Stimulated activated CD4-positive, alpha-beta T cell treated with anti-CD3 and anti-CD28 coated beads, Interleukin-12 subunit alpha, Interleukin-12 subunit beta, amount 100 ng/mL, for 48 hours (primary cell): ENCODE data around the gene USP22.

Experiments
- DNase-seq, 3 donors: peaks; one replicate each; pipeline ENCODE4 v3.0.0-alpha.2; 2020; ENCODE audit warnings: low read depth in 2 of 3, low spot score in 1 of 3

USP22 gene

DNA sequence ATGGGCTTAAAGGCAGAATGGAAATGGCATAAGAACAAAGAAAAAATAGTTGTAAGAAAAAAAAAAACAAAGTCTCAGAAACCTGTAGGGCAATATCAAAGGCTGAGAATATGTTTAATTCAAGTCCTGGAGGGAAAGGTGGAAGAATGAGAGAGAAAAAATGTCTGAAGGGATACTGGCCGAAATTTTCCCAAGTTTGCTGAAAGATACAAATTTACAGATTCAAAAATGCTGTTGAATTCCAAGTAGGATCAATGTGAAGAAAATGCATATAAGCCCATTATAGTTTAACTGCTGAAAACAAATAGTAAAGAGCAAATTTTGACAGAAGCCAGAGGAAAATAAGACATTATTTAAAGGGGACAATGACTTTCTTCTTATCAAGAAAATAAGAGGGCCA, 6.6 kb upstream of the USP22 start:
- no peak for DNase-seq

DNA sequence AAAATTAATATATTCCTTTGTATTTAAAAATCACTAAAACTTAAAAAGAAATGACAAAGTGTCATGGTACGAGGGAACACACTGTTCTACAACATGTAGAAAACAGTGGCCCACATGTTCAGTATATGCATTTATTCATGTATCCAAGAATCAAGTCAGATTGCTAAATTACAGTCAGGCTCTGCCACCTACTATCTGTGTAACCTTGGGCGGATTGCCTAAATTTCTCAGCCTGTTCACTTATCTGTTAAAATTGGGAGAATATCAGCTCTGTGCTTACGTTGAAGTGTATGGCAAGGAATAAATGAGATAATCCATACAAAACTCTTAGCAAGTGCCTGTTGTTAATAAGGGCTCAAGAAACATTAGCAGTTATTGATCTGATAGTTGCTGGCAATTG, 3.4 kb upstream of the USP22 start:
- no peak for DNase-seq

DNA sequence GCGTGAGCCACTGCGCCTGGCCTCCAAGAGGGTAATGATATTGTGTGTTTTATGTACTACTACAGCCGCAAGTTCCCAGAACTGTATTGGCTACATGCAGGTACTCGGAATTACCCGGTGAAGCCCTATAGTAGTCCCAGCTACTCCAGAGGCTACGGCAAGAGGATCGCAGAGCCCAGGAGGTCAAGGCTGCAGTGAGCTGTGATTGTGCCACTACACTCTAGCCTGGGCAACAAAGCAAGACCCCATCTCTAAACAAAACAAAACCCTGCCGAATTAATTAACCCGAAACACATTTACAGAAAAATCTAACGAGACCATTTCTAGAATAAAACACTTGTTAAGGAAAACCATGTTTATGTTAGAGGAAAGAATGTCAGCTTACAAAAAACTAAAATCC, 2.2 kb upstream of the USP22 start:
- DNase-seq: no peak

DNA sequence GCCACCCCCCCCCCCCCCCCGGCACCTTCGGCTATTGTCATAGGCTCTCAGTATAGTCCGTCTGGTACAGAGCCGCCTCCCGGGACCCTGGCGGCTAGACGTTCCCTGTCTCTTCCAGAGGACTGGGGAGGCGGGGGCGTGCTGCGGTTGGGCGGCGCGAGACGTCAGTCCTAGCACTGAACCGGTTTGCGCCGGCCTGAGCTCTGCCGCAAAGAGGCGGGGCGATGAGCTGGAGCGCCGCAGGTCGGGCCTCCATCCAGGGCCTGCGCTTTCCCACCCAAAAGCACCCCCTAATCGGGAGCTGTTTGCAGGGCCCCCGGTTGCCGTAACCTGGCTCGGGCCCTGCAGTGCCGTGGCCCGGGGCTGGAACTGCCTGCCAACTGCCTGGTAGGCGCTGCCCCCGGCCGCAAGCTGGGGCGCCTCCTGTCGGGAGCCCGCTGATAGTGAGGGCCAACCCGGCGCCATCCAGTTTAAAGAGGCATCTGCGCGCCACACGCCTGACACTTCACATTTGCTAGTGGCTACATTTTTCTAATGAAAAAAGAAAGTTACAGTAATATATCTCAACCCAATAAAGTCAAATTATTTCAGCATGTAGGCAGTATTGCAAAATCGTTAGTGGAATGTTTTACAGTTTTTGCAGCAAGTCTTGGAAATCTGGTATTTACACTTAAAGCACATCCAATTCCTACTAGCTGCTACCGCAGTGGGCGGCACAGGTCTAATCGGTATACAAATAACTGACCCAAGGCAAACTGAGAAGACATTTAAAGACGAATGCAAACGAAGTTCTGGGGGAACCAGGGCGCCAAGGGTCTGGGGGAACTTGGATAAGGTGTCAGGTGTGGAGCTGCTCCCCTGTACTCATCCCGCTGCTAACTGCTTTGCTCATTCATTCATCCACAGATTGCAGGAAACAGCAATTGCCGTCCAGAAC, 753 bp upstream of the USP22 start:
- DNase-seq: peak; percentile 90 to 97 (median 95)

DNA sequence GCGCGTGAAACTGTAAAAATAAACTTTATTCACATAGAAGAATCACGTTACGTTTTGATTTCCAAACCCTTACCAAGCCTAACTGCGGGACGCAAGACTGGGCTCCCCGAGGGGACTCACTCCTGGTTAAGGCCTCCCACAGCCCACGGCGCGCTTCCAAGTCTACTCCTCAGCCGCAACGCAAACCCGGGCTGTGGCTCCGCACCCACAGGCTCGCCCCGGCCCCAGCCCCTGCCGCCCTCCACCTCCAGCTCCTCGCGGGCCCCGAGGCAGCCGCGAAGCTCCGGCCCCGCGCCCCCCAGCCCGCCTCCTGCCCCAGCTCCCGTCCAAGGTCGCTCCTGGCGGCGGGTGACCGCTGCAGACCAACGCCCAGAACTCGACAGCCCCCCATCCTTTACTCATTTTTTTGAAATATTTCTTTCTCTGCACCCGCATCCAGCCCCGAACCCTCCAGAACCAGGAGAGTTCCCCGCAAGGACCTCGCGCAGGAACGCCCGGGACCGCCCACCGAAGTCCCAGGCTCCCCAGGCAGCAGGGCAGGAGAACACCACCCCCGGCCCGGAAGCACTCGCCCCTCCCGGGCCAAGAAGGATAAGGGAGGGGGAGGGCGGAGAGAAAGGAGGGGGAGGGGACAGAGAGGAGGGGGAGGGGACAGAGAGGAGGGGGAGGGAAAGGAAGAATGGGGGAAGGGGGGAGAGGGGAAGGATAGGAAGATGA, 912 bp downstream of the USP22 start:
- DNase-seq: peak; percentile 50 to 75 (median 58)

DNA sequence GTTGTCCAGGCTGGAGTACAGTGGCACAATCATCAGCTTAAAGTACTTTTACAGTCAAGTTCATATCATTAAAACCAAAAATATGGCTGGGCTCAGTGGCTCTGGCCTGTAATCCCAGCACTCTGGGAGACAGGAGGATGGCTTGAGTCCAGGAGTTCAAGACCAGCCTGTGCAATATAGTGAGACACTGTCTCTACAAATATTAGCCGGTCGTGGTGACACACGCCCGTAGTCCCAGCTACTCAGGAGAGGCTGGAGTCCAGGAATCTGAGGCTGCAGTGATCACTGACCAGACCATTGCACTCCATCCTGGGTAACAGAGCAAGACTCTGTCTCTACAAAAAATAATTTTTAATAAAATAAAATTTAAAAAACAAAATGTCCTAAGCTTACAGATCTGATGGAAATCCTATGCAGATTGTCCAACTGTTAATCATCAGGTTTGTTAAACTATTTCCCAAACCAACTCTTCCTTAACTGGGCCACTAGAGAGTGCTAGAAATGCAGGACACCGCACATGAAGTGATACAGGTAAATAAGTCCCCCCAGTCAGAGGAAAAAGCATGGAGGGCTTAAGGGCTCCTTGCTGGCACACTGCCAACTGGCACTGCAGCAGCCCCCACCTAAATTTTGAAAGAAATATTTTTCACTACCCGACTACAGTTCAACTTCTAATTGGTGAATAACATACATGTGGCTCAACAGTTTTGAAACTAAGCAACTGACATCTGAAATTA, 2.8 kb downstream of the USP22 start:
- DNase-seq: no peak

DNA sequence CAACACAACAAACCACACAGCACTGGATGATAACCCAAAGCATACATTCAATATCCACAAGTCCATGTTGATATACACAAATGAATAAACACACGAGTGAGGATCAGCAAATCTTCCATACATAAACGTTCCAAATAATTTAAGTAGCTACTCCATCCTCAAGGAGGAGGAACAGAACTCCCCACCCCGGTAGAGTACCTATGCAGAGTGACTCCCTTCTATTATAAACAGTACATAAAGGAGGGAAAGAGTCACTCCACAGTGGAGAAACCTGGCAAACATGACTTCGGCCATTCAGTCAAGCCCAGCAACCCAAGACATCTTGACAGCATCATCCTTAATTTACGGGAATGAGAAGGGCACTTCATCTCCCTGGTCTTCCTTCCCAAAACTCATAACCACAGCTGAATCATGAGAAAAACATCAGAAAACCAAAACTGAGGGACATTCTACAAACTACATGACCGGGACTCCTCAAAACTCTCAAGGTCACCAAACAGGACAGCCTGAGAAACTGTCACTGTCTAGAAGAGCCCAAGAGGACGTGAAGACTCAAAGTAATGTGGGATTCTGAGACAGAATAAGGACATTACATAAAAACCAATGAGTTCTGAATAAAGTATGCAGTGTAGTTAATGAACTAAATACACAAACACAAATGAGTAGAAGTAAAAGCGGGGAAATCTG, 5.6 kb downstream of the USP22 start:
- no peak for DNase-seq

DNA sequence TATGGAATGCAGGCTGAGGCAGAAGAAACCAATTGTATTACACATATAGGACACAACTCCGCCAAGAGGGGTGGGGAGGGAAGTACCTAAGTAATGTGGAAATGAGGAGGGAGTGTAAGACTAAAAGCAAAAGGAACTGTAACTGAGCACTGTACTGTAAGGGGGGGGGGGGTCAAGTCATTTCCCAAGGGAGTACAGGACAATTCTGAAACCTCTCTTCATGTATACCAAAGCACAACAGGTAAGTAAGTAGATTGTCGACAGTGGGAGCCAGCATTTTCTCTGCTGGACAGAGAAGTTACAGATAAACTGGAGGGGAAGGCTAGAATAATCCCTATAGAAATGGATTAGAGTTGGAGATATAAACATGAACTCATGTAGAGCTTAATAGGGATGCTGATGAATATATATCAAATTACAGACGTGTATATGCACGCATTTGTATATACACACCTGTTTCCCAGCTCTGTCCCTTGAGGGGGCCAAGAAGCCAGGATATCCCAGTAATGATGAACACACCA, 6.4 kb downstream of the USP22 start:
- no peak for DNase-seq

DNA sequence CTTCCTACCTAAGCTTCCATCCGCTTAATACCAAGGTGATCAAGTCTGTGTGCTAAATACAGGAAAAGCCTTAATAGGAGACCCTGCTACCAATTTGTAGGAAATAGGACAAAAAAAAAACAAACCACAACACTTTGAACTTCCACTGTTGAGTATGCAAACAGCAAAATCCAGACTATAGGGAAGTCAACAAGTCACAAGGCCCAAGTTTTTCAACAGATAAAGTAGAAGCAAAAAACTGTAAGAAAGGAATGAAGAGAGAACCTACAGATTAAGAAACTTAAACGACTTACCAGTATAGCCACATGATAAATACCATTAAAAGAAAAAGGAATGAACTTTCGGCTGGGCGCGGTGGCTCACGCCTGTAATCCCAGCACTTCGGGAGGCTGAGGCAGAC, 7.4 kb downstream of the USP22 start:
- DNase-seq: no peak

DNA sequence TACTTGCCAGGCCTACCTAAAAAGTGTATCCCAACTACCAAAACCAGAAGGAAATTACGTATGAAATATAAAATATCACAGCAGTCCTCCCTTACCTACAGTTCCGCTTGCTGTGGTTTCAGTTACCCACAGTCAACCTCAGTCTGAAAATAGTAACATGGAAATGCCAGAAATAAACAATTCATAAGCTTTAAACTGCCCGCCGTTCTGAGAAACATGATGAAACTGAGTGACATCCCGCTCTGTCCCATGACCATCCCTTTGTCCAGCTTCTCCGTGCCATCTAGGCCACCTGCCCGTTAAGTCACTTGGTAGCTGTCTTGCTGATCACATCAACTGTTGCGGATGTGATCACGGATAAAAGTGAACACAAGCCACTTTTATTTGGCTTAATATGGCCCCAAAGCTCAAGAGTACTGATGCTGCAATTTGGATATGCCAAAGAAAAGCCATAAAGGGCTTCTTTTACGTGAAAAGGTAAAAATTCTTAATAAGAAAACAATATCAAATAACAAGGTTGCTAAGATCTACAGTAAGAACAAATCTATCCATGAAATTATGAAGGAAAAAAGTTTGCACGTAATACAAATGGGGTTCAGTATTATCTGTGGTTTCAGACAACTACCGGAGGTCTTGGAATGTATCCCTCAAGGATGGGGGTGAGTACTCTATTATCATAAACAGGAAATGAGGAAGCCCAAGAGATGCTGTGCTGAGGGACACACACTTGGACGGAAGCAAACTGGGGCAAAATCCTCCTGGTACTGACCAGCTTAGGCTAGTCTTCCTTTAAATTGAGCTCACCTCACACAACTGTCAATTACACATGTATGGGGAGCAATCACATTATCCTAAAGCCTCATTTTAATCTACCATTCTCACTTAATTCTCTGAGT, 8.2 kb downstream of the USP22 start:
- DNase-seq: no peak

DNA sequence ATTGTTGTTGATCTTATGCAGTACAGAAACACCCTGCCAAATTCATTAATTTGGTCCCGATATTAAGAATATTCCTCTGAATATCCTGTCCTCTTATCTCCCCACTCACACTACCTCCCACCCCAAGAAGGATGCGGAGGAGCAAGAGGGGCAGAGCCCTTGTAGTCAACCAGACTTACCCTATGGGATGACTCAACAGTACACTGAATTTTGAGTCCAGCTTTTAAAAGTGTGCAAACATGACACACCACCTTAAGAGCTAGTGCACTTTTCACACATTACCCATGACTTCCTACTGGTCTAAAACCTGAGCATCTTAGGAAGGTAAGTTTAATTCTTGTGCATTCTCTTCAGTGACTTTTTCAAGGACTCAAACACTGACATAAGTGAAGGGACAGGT, 9.5 kb downstream of the USP22 start:
- DNase-seq: no peak

DNA sequence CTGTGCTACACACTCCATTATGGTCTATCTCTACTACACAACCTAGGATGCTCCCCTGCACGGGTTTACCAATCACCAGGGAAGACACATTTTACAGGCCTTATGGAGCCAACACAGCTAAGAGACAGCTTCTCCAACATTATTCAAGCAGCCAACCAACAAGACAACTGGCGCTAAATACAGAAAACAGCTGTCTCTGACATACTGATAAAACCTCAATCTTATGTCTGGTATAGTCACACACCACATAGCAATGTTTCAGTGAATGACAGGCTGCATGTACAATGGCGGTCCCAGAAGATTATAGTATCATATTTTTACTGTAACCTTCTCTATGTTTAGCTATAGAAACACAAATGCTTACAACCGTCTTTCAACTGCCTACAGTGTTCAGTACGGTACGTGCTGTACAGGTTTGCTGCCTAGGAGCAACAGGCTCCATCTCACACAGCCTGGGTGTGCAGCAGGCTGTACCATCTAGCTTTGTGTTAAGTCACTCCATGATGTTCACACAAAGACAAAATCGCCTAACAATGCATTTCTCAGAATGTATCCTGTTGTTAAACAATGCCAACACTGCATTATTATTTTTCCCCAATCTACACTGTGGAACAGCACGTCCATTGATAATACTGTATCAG, 10.9 kb downstream of the USP22 start:
- DNase-seq: no peak

DNA sequence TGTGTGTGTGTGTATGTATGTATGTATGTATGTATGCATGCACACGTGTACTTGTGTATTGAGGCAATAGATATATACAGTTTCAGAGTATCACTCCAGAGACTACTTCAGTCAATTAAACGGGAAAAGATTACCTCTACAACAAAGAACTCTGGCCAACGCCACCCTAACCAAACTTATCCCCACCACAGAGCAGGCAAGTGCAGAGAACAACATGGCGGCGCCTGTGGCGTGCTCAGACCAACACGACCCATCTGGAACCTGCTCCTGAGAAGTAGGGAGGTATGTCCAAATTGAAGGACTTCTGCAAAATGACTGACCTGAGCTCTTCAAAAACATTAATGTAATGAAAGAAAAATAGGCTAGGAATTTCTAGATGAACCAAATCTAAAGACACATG, 12.4 kb downstream of the USP22 start:
- no peak for DNase-seq

DNA sequence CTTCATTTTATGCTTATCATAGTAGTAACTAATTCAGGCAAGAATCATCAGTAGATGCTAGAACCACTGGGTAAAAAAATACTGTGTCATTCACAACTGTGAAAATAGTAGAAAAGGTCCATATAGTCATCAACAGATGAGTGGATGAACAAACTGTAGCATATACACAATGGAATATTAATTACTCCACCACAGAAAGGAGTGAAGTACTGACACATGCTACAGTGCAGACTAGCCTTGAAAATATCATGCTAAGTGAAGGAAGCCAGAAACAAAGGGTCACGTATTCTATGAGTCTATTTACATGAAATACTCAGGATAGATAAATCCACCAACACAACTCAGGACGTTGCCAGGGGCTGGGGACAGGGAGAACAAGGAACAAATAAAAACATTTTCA, 13.3 kb downstream of the USP22 start:
- DNase-seq: no peak

DNA sequence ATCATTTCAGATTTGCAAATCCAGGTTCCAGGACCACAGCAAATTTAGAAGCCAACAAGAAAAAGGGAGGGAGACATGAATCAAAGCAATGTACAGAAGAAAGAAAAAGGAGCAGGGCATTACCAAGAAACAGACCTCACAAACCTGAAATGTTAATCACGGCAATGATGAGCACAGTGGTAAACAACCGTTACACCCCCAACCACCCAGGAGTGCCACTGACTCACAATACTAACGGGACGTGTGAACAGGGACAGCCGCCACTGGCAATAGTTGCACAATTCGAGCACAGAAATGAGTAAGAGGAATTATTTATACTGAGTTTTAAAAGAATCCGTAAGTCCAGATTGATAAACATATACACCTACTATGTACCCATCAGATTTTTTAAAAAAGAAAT, 13.8 kb downstream of the USP22 start:
- DNase-seq: peak in 1 of 3 donors; percentile 46

DNA sequence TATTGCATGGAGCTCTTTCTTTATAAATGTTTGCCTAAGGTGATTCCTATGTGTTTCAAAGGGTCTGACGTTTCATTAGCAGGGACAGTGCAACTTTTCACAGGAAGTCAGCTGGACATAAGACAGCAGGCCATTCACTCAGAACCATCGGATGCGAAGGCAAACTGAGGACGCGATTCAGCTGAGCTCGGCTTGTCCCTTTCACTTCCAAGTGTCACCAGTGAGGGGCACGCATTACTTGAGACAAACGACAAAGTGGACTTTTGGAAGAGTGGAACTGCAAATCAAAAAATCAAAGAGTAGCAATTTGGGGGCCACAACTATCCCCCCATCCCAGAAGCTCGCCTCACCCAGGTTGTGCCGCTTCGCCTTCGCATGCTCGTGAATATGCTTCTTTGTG, 14.6 kb downstream of the USP22 start:
- DNase-seq: no peak

DNA sequence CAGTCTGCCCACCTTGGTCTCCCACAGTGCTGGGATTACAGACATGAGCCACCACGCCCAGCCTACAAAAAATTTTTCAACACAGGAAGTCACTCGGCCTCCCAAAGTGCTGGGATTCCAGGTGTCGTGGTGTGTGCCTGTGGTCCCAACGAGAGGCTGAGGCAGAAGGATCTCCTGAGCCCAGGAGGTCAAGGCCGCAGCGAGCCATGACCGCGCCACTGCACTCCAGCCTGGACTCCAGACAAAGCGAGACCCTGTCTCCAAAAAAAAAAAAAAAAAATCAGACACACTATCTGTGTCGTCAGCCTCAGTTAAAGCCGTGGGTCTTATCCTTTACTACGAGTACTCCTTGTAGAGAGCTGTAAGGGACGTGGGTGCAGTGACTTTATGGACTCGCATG, 15.8 kb downstream of the USP22 start:
- DNase-seq: no peak

DNA sequence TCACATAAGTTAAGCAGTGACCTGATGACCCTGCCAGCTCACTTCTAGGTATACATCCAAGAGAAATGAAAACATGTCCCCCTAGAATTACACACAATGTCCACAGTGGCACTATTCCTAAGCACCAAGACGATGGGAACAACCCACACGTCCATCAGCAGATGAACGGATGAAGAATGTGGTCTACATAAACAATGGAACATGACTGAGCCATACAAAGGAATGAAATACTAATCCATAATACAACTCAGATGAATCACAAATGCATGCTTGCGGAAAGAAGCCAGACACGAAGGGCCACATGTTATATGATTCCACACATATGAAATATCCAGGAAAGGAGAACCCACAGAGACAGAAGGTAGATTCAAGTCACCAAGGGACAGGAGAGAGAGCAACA, 17.4 kb downstream of the USP22 start:
- DNase-seq: no peak

DNA sequence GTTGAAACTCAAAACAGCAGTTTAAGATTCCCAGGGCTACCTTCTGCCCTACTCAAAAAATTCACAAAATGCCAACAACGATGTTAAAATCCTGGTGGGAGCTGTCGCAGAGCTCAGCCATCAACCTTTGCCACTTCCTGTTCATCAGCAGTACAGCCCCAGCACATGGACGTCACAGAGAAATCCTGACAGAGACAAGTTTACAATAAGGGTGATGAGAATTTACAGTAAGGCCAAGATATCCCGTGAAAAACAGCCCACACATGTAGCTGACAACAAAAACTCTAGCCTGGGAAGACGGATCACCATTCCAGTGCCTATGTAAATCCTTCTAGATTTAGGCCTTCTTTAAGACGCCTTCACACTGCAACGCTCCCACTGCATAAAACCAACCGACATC, 18.8 kb downstream of the USP22 start:
- DNase-seq: no peak
